Hematopoietic multipotent progenitor cell treated with erythropoietin and hydrocortisone succinate and interleukin-3 and kit ligand, for 6 days (in vitro differentiated cells): ENCODE measurements around the gene ABCA9.

Experiments used
- DNase-seq: peaks from one replicate; pipeline ENCODE4 v3.0.0-alpha.2; 2015

The ABCA9 gene

DNA sequence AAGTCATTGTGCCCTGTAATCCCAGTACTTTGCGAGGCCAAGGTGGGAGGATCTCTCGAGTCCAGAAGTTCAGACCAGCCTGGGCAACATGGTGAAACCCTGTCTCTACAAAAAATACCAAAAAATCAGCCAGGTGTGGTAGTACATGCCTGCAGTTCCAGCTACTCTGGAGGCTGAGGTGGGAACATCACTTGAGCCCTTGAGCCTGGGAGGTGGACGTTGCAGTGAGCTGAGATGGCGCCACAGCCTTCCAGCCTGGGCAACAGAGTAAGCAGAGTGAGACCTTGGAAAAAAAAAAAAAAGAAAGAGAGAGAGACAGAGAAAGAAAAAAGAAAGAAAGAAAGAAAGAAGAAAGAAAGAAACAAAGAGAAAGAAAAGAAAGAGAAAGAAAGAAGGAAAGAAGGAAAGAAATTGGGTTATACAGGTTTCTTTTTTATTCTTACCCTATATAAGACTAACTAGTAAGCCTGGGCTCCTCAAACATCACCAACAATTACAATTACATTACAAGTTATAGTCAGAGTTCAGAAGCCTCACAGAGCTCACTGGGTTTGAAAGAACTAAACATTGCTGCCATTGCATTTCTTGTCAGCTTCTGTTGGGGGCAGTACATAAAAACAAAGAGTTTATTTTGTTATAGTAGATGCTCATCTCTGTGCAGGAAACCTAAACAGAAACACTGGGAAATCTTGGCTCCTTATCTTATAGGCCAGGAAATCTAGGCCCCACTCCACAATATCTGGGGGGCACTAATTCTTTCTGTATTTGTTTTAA is 6.7 kb upstream of the ABCA9 start:
- DNase-seq: peak; percentile 41

DNA sequence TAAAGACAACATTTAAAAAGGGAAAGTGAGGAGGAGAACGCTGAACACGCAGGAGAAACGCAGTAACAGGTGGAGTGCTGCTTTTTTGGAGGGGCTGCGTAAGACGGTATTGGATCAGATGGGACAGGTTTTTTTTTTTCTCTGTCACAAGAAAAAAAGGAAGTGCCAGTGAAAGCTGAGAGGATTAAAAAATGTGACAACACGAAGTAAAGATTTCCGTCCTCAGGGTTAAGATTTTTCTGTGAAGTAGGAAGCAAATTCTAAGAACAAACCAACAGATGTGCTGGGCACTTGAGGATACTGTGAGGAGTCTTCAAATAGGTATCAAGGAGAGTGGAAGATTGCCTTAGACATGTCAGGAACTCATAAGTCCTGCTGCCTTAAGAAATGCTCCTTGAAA is 5.8 kb upstream of the ABCA9 start:
- DNase-seq: peak; percentile 57

- no peak for DNase-seq
These were observed 4.4 kb upstream of the ABCA9 start for GRCh38 chr17:69065113-69065512.

DNA sequence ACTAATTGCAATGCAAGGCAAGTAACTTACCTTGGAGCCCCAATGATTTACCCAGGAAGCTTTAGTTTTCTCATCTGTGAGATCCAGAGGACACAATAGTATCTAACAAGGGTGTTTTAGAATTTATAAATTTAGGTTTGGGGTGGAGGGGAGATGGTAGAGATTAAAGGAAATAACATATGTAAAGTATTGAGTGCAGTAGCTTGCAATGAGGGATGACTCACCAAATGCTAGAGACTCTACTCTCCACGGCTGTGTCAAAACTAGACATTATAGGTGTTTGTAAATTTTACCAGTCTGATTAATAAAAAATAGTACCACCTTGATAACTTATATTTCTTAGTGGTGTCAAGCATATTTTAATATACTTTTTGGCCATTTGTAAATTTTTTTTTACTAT is 3.7 kb upstream of the ABCA9 start:
- DNase-seq: no peak

DNA sequence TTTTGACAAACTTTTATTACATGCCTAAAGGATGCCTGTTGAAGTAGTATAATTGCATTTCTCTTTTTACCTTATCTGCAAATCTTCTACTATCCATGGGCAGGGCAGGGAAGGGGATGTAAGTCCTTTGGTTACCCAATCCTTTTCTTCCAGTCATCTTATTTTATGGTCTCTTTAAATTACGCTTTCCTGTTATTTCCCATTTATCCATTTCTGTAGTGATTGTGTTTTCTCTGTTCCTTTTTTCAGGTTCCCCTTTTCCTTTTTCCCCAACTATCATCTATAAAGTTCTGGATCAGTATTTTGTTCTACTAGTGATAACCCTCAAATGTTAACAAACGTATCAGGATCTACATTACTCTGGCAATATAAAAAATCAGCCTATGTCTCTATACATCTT is 3.3 kb upstream of the ABCA9 start:
- no peak for DNase-seq

- no peak for DNase-seq
These were observed 2.3 kb upstream of the ABCA9 start for GRCh38 chr17:69062860-69063581.

- no peak for DNase-seq
These were observed 1.2 kb upstream of the ABCA9 start for GRCh38 chr17:69061721-69062556.

GRCh38 chr17:69059458-69060175 is 1.1 kb downstream of the ABCA9 start:
- no peak for DNase-seq

DNA sequence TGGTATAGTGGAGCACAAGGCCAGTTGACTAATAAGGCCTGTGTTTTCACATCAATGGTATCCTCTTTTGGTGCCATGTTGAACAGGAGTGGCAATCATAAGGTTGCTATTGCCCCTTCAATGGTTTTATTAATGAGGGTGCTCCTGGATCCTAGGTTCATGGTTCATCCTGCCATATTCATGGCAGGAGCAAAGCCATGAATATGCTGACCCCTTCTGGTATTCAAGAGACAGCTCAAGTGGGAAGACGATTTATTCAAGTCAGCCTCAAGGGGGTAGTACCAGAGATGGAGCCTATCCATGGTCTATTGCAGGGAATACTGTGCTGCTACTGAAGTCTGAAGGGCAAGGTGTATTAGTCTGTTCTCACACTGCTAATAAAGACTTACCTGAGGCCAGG is 2.6 kb downstream of the ABCA9 start:
- DNase-seq: peak; percentile 51

DNA sequence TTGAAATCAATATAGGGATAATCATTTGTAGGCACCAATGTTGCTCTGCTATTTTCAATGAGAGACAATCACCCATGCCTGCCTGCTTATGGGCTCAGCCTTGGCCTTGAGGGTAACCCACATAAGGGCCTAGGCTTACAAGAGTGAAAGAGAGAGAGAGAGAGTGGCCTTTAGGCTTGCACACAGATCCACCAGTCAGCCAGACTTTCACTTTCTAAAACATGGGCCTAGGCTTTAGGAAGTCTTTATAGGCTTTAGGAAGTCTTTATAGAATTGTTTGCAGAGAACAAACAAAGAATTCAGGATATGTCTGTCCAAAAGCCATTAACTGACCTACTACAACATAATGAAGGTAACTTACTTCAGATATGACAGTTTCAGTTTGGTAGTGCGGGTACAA is 3.4 kb downstream of the ABCA9 start:
- DNase-seq: no peak

DNA sequence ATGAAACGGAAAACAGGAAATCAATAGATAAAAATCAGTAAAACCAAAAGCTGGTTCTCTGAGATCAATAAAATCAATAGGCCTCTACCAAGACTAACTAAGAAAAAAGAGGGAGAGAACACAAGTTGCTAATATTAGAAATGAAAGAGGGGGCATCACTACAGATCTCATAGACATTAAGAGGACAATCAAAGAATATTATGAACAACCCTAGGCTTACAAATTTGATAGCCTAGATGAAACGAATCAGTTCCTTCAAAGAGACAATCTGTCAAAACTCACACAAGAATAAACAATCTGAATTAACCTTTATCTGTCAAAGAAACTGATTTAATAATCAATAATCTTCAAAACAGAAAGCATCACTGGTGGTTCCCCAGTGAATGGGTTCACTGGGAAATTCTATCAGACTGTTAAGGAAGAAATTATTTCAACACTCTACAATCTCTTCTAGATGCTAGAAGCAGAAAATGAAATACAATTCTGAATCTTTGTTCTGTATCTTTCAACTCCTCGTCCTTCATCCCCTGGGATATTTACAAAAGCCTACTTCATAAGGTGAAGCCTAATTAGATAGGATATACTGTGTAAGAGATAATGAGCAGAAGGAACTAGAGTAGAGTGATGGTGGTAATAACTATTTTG is 4.4 kb downstream of the ABCA9 start:
- no peak for DNase-seq

DNA sequence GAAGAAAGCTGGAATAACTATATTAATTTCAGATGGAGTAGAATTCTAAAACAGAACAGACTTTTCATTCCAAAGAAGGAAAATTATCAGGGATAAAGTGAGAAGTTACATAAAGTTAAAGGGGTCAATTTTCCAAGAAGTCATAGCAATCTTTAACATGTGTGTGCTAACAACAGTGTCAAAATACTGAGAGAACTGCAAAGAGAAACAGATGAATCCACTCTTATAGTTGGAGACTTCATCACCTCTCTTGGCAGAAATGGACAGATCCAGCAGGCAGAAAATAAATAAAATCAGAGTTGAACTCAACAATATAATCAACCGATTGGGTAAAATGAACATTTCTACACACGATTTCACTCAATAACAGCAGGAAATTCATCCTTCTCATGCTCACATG is 5.4 kb downstream of the ABCA9 start:
- DNase-seq: no peak

GRCh38 chr17:69050999-69051775 is 9.5 kb downstream of the ABCA9 start:
- DNase-seq: no peak

GRCh38 chr17:69048634-69049033 is 12.1 kb downstream of the ABCA9 start:
- peak; percentile 20 for DNase-seq

GRCh38 chr17:69047368-69048263 is 13.1 kb downstream of the ABCA9 start:
- peak; percentile 89 for DNase-seq

DNA sequence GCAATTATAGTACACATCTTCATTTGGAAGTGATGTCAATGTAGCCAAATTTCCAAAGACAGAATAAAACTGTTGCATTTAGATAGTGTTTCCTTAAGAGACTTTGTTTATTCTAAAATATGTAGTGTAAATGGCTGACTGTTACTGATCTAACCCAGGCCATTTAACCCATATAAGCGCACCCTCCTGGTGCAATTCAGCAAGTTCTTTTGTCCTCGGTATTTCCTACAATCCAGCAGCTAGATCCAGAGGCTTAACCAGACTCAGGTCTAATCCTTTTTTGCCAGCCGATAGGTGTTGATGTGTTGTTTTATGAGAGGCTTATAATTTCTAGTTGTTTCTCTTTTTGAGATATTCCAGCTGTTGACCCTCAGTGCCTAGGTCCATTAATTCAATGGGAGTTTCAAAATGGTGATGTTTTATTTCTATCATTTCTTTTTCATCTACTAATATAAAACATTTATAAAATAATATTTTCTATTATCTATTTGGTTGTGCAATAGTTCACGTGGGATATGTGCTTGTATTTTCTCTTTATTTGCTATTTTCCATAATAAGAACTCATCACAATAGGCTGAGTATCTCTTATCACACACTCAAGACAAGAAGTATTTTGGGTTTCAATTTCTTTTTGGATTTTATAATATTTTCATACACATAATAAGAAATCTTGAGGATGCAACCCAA is 14.5 kb downstream of the ABCA9 start:
- DNase-seq: no peak

DNA sequence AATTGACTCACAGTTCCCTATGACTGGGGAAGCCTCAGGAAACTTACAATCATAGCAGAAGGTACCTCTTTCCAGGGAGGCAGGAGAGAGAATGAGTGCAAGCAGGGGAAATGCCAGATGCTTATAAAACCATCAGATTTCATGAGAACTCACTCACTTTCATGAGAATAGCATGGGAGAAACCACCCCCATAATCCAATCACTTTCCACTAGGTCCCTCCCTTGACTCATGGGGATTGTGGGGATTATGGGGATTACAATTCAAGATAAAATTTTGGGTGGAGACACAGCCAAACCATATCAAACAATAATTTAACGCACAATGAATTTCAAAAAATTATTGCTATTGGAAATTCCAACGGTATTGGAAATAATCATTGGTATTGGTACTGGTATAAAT is 15.1 kb downstream of the ABCA9 start:
- DNase-seq: no peak

GRCh38 chr17:69044371-69044770 is 16.4 kb downstream of the ABCA9 start:
- DNase-seq: no peak

DNA sequence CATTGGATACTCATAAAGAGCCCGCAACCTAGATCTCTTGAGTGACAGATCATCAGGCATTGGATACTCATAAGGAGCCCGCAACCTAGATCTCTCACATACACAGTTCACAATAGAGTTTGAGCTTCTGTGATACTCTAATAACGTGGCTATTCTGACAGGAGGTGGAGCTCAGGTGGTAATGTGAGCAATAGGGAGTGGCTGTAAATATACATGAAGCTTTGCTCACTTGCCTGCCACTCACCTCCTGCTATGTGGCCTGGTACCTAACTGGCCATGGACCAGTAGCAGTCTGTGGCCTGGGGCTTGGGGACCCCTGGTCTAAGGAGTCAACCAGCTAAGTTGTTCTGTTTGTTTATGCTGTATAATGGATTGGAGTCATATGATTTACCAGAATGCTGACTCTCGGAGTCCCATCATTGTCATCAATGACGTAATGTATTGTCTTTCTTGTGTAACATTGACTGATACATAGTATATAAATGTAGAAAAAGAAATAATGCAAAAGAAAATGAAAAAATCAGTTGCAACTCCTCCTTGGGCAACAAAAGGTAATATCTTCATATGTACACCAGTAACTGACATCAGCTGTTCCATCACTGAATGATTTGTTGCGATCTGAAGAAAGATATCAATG is 17.5 kb downstream of the ABCA9 start:
- DNase-seq: no peak
